Progenitor cell of endocrine pancreas (in vitro differentiated cells): ENCODE results near the gene MYO5C. TPM values are rescaled to one million over a fixed set of nuclear protein-coding genes. Genes with fewer than 3 reads are reported as not detected.
"Not testable (repeated sequence)": the region's sequence is repeated elsewhere in the genome, so short reads cannot be mapped to it uniquely, and the experiment has no call there.

ENCODE experiments used
- DNase-seq: peaks from one replicate; pipeline ENCODE4 v3.0.0; 2021; ENCODE audit warnings: low spot score; ENCODE audit not compliant: unreplicated experiment
- H3K27ac Mint-ChIP-seq: 2 replicates; pipeline ENCODE4 v1.8.0; 2021; ENCODE audit warnings: mild to moderate bottlenecking, moderate library complexity, mixed read lengths
- H3K27me3 Mint-ChIP-seq: 2 replicates; pipeline ENCODE4 v1.8.0; 2021; ENCODE audit warnings: mixed read lengths
- H3K36me3 Mint-ChIP-seq: 2 replicates; pipeline ENCODE4 v1.8.0; 2022; ENCODE audit warnings: mixed read lengths; ENCODE audit not compliant: insufficient read depth
- H3K4me1 Mint-ChIP-seq: 2 replicates; pipeline ENCODE4 v1.8.0; 2021; ENCODE audit warnings: low read depth, mixed read lengths
- H3K4me3 Mint-ChIP-seq: 2 replicates; pipeline ENCODE4 v1.8.0; 2021; ENCODE audit warnings: low read depth, mild to moderate bottlenecking, moderate library complexity, mixed read lengths
- H3K9me3 Mint-ChIP-seq: 2 replicates; pipeline ENCODE4 v1.8.0; 2021; ENCODE audit warnings: low read depth, mixed read lengths
- total RNA-seq: library from RNA; stranded (reverse); gene quantifications from 2 replicates; pipeline ENCODE4 v1.2.1, GENCODE V29; 2021
- TF ChIP-seq, protein P1 (sequence below): fragments of 200-600 bp; sonication (generic); IDR thresholded peaks from one replicate; pipeline ENCODE4 v1.5.0; 2021; ENCODE audit warnings: antibody characterized with exemption, mild to moderate bottlenecking; ENCODE audit not compliant: unreplicated experiment

The MYO5C gene
- total RNA-seq, 1 donor from 2014 or later, result 65.6 TPM

DNA sequence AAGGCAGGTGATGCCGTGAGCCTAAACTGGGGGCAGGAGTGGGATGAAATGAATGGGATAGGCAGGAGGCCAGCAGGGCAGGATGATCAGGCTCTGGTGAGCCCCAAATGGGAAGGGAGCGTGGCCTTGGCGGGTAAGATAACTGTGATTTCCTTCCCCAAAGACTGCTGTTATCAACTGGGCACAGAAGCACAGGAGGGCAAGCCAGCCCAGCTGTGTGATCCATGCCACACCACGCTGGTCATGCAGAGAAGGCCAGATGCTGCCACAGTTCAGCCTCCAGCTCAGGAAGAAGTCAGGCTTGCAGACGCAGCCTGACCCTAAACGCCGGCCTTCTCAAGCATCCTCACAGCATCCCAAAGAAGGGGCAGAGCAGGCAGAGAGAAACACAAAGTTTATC lies 52.3 kb downstream of the MYO5C start:
- H3K27me3 Mint-ChIP-seq, result no peaks in the 10 kb centered on the region
- no peak overlapping the region for H3K4me3 Mint-ChIP-seq
- no peak for DNase-seq
- TF ChIP-seq, protein P1, sequence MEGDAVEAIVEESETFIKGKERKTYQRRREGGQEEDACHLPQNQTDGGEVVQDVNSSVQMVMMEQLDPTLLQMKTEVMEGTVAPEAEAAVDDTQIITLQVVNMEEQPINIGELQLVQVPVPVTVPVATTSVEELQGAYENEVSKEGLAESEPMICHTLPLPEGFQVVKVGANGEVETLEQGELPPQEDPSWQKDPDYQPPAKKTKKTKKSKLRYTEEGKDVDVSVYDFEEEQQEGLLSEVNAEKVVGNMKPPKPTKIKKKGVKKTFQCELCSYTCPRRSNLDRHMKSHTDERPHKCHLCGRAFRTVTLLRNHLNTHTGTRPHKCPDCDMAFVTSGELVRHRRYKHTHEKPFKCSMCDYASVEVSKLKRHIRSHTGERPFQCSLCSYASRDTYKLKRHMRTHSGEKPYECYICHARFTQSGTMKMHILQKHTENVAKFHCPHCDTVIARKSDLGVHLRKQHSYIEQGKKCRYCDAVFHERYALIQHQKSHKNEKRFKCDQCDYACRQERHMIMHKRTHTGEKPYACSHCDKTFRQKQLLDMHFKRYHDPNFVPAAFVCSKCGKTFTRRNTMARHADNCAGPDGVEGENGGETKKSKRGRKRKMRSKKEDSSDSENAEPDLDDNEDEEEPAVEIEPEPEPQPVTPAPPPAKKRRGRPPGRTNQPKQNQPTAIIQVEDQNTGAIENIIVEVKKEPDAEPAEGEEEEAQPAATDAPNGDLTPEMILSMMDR, result no peak
- H3K36me3 Mint-ChIP-seq, result peaks cover 35% of the 10 kb centered on the region
- no peaks in the 10 kb centered on the region for H3K4me1 Mint-ChIP-seq
- H3K27ac Mint-ChIP-seq, result no peak overlapping the region
- H3K9me3 Mint-ChIP-seq, result no peaks in the 10 kb centered on the region

DNA sequence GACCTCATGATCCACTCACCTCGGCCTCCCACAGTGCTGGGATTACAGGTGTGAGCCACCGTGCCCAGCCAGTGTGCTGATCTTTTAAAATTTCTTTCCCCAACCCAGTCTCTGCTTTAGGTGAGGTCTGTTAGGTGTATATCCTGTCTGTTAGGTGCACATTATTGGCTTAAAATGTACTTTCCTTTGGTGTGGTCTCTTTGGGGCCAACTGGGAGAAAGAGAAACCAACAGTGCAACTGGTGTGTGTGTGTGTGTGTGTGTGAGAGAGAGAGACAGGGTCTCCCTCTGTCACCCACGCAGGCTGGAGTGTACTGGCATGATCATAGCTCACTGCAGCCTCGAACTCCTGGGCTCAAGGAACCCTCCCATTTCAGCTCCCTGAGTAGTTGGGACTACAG lies 54.1 kb downstream of the MYO5C start:
- TF ChIP-seq, protein P1, result no peak
- no peaks in the 10 kb centered on the region for H3K9me3 Mint-ChIP-seq
- H3K36me3 Mint-ChIP-seq, result peaks cover 40% of the 10 kb centered on the region
- DNase-seq, result no peak
- H3K27me3 Mint-ChIP-seq, result no peaks in the 10 kb centered on the region
- no peak overlapping the region for H3K27ac Mint-ChIP-seq
- no peaks in the 10 kb centered on the region for H3K4me1 Mint-ChIP-seq
- H3K4me3 Mint-ChIP-seq, result no peak overlapping the region

DNA sequence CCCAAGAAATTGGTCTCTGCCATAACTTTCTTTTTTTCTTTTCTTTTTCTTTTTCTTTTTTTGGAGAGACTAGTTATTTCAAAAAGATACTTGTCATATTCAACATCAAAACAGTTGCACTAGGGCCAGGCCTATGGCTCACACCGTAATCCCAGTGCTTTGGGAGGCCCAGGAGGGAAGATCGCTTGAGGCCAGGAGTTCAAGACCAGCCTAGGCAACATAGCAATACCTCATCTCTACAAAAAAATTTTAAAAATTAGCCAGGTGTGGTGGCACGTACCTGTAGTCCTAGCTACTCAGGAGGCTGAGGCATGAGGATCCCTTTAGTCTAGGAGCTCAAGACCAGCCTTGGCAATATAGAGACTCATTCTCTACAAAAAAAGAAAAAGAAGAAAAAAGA lies 55.4 kb downstream of the MYO5C start:
- Mint-ChIP-seq H3K36me3 (peaks cover 42% of the 10 kb centered on the region), H3K4me1 (no peaks in the 10 kb centered on the region), H3K27me3 (no peaks in the 10 kb centered on the region), H3K9me3 (no peaks in the 10 kb centered on the region), H3K27ac (no peak overlapping the region), H3K4me3 (no peak overlapping the region)
- TF ChIP-seq, protein P1, result no peak
- DNase-seq, result no peak

DNA sequence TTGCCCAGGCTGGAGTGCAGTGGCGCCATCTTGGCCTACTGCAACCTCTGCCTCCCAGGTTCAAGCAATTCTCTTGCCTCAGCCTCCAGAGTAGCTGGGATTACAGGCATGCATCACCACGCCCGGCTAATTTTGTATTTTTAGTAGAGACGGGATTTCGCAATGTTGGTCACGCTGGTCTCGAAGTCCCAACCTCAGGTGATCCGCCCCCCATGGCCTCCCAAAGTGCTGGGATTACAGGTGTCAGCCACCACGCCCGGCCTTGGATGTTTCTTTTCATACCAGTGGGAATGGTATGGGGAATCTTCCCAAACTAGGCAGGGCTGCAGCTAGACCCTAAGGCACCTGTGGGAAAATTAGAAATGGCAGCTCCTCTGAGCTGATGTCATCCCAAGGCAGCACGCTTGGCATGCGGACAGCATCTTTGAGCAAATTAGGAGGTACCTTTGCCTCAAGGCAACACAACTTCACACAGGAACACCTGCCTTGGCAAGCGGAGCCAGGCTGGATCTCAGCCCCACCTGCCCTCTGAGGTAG lies 56.5 kb downstream of the MYO5C start:
- H3K27me3 Mint-ChIP-seq, H3K27ac Mint-ChIP-seq, H3K4me3 Mint-ChIP-seq, DNase-seq, H3K4me1 Mint-ChIP-seq, H3K9me3 Mint-ChIP-seq: not testable (repeated sequence)
- H3K36me3 Mint-ChIP-seq, result peaks cover 37% of the 10 kb centered on the region

DNA sequence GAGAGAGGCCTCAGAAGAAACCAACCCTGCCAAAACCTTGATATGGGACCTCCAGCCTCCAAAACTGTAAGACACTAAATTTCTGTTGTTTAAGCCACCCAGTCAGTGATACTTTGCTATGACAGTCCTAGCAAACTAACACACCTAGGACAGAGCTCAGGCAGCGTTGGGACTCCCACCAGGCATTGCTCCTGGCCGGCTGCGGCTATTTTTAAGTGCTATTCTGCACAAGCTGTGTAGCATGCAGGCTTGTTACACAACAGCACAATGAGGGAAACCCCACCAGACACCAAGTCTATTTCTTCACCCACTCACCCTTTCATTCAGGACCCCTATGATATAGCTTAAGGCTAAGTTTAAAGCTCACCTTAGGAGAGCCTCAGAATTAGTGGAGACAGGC lies 57.5 kb downstream of the MYO5C start:
- Mint-ChIP-seq H3K27me3 (no peaks in the 10 kb centered on the region), H3K27ac (no peak overlapping the region), H3K36me3 (peaks cover 38% of the 10 kb centered on the region), H3K4me3 (no peak overlapping the region), H3K9me3 (no peaks in the 10 kb centered on the region), H3K4me1 (no peaks in the 10 kb centered on the region)
- TF ChIP-seq, protein P1, result no peak
- DNase-seq, result no peak

DNA sequence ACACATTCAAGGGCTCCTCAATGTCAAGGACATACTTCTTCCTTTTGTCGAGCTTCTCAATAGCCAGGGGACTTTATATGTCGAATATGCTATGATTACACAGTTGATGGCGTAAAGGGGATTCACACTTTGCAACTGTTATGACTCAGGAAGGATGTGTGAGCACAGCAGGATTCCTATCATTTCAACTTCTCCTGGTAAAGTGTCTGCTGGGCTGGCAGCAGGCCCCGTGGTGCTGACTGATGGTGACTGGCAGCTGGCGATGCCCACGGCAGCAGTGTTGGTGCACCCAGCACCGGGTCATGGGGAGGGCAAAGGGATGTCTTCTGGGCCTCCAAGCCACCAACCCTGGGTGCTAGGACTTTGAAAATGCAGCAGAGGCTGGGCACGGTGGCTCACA lies 59.6 kb downstream of the MYO5C start:
- Mint-ChIP-seq H3K9me3 (no peaks in the 10 kb centered on the region), H3K27ac (no peak overlapping the region), H3K27me3 (no peaks in the 10 kb centered on the region), H3K4me3 (no peak overlapping the region), H3K4me1 (peaks cover 3% of the 10 kb centered on the region), H3K36me3 (peaks cover 30% of the 10 kb centered on the region)
- no peak for DNase-seq
- TF ChIP-seq, protein P1, result no peak
